ENCODE measurements around the gene PCDH9.

PCDH9 gene

GRCh38 chr13:67052550-67053490 lies 177.3 kb downstream of the PCDH9 start:
- H4K20me1 ChIP-seq (ENCODE audit: insufficient read depth): no peaks in the 10 kb centered on the region

GRCh38 chr13:67049744-67050143 lies 180.4 kb downstream of the PCDH9 start:
- Histone ChIP-seq H3K36me3 (ENCODE audit: insufficient read depth) (no peaks in the 10 kb centered on the region), H3K79me2 (ENCODE audit: insufficient read depth, low read depth) (no peaks in the 10 kb centered on the region), H3K27ac (no peak overlapping the region), H4K20me1 (ENCODE audit: insufficient read depth) (no peaks in the 10 kb centered on the region), H3K27me3 (ENCODE audit: insufficient read depth, low read depth) (no peaks in the 10 kb centered on the region), H3K9ac (no peak overlapping the region), H3K4me1 (ENCODE audit: low read depth, poor library complexity, severe bottlenecking) (no peaks in the 10 kb centered on the region), H3K4me3 (IDR thresholded peaks at IDR 0.05; ENCODE audit: insufficient read depth, low read depth, low read length) (no peak overlapping the region), H2AFZ (ENCODE audit: low read depth) (no peak overlapping the region), H3K4me2 (no peak overlapping the region)
- TF ChIP-seq CTCF (conservative IDR thresholded peaks at IDR 0.05; ENCODE audit: low read depth, low read length): no peak

More at GRCh38 chr13:67052550-67053490, 177.3 kb downstream of the PCDH9 start:
- no peak overlapping the region for H3K9ac ChIP-seq
- H3K4me3 ChIP-seq (IDR thresholded peaks at IDR 0.05; ENCODE audit: insufficient read depth, low read depth, low read length): no peak overlapping the region
- no peaks in the 10 kb centered on the region for H3K27me3 ChIP-seq (ENCODE audit: insufficient read depth, low read depth)
- no peaks in the 10 kb centered on the region for H3K4me1 ChIP-seq (ENCODE audit: low read depth, poor library complexity, severe bottlenecking)
- no peak overlapping the region for H3K4me2 ChIP-seq
- no peak for TF ChIP-seq CTCF (conservative IDR thresholded peaks at IDR 0.05; ENCODE audit: low read depth, low read length)
- H3K27ac ChIP-seq: no peak overlapping the region
- no peaks in the 10 kb centered on the region for H3K79me2 ChIP-seq (ENCODE audit: insufficient read depth, low read depth)
- no peaks in the 10 kb centered on the region for H3K36me3 ChIP-seq (ENCODE audit: insufficient read depth)
- no peak overlapping the region for H2AFZ ChIP-seq (ENCODE audit: low read depth)

- Histone ChIP-seq H3K4me3 (IDR thresholded peaks at IDR 0.05; ENCODE audit: insufficient read depth, low read depth, low read length) (no peak overlapping the region), H3K27ac (no peak overlapping the region), H3K79me2 (ENCODE audit: insufficient read depth, low read depth) (no peaks in the 10 kb centered on the region), H3K4me1 (ENCODE audit: low read depth, poor library complexity, severe bottlenecking) (no peaks in the 10 kb centered on the region), H3K4me2 (no peak overlapping the region), H2AFZ (ENCODE audit: low read depth) (no peak overlapping the region), H3K27me3 (ENCODE audit: insufficient read depth, low read depth) (no peaks in the 10 kb centered on the region), H3K36me3 (ENCODE audit: insufficient read depth) (no peaks in the 10 kb centered on the region), H3K9ac (no peak overlapping the region), H4K20me1 (ENCODE audit: insufficient read depth) (no peaks in the 10 kb centered on the region)
- TF ChIP-seq CTCF (conservative IDR thresholded peaks at IDR 0.05; ENCODE audit: low read depth, low read length): no peak
These were observed 181.3 kb downstream of the PCDH9 start for GRCh38 chr13:67048821-67049150.

GRCh38 chr13:67048084-67048820 lies 181.9 kb downstream of the PCDH9 start:
- no peaks in the 10 kb centered on the region for H3K36me3 ChIP-seq (ENCODE audit: insufficient read depth)
- no peaks in the 10 kb centered on the region for H3K27me3 ChIP-seq (ENCODE audit: insufficient read depth, low read depth)
- H2AFZ ChIP-seq (ENCODE audit: low read depth): no peak overlapping the region
- no peaks in the 10 kb centered on the region for H3K4me1 ChIP-seq (ENCODE audit: low read depth, poor library complexity, severe bottlenecking)
- H3K79me2 ChIP-seq (ENCODE audit: insufficient read depth, low read depth): no peaks in the 10 kb centered on the region
- no peak overlapping the region for H3K4me3 ChIP-seq (IDR thresholded peaks at IDR 0.05; ENCODE audit: insufficient read depth, low read depth, low read length)
- H3K9ac ChIP-seq: no peak overlapping the region
- no peak overlapping the region for H3K27ac ChIP-seq
- H4K20me1 ChIP-seq (ENCODE audit: insufficient read depth): no peaks in the 10 kb centered on the region
- TF ChIP-seq CTCF (conservative IDR thresholded peaks at IDR 0.05; ENCODE audit: low read depth, low read length): no peak
- H3K4me2 ChIP-seq: no peak overlapping the region

Measured in KMS-11 (cell line).